Measurements from ENCODE around the gene CRYGN. TPM values are rescaled to one million over a fixed set of nuclear protein-coding genes. Genes with fewer than 3 reads are reported as not detected.

CRYGN gene
- total and polyA plus RNA-seq, 2 of the 13 experiments (the other 11 are each of a cell fraction or from before 2014, with no cell fraction given) = 0.11 TPM; not detected in 1

- TF ChIP-seq ARID5B (CRISPR knock-in tag; IDR thresholded peaks at IDR 0.05) (peak; percentile 54; the same call in 1 of the 2 replicates), FOXA3 (CRISPR knock-in tag; IDR thresholded peaks at IDR 0.05) (peak; percentile 84)
Measured at GRCh38 chr7:151415375-151416105, 24.4 kb downstream of the CRYGN start (continued).

- Histone ChIP-seq H2AFZ (ENCODE audit: low read length) (no peak overlapping the region), H3K27ac (ENCODE audit: extremely low read length, insufficient read depth, low read length) (no peak overlapping the region), H3K79me2 (ENCODE audit: insufficient read depth, low read length) (no peaks in the 10 kb centered on the region), H3K4me1 (ENCODE audit: insufficient read depth, low read length) (peaks cover 46% of the 10 kb centered on the region), H3K4me3 (replicated peaks in 1 of 3; ENCODE audit: insufficient read depth in 1 of 3, low read depth in 2 of 3, low read length in 3 of 3) (no peak overlapping the region), H3K36me3 (replicated peaks in 1 of 2; ENCODE audit: control insufficient read depth in 1 of 2, insufficient read depth in 2 of 2, low read length in 2 of 2) (no peaks in the 10 kb centered on the region), H3K27me3 (ENCODE audit: control insufficient read depth in 1 of 2, insufficient read depth in 2 of 2, low read length in 2 of 2) (peaks cover 2 to 54% of the 10 kb centered on the region in 2 experiments), H3K4me2 (ENCODE audit: low read depth, low read length) (no peak overlapping the region), H3K9ac (ENCODE audit: insufficient read depth, low read depth, low read length) (no peak overlapping the region), H4K20me1 (ENCODE audit: insufficient read depth, low read length) (no peaks in the 10 kb centered on the region), H3K9me3 (ENCODE audit: low read length) (no peaks in the 10 kb centered on the region)
- POLR2A ChIA-PET = no interaction called here
- FAIRE-seq (no peak), DNase-seq (ENCODE audit: low spot score) (no peak), ATAC-seq (no peak)
- no TSS peak for BruUV-seq (replicated peaks)
- CTCF ChIA-PET (ENCODE audit: low intra/inter-chr PET ratio, low total read pairs) = no interaction called here
- 21% methylated on average over 4 of the region's 4 CpGs for WGBS (ENCODE audit: low lambda C conversion rate)
- in situ Hi-C loops (cut with HindIII; ENCODE audit: extremely low pct_ligation_motif_present, low pct_unique_long_range_greater_than_20kb) = no loop called here
- intact Hi-C loops (cut with micrococcal nuclease; ENCODE audit: unreplicated experiment) = no loop called here
- TF ChIP-seq KDM5B (CRISPR knock-in tag; IDR thresholded peaks at IDR 0.05; ENCODE audit: borderline replicate concordance) = no peak
- no peak for TF ChIP-seq EP300 (IDR thresholded peaks at IDR 0.05; ENCODE audit: low read depth in 2 of 2, low read length in 2 of 2)
- TF ChIP-seq EP300 (CRISPR knock-in tag; IDR thresholded peaks at IDR 0.05; ENCODE audit: borderline replicate concordance) = no peak
- no peak for TF ChIP-seq ZNF737 (CRISPR knock-in tag; IDR thresholded peaks at IDR 0.05; ENCODE audit: borderline replicate concordance)
- no peak for TF ChIP-seq AHDC1 (CRISPR knock-in tag; IDR thresholded peaks at IDR 0.05; ENCODE audit: borderline replicate concordance)
- no peak for TF ChIP-seq NR3C1 (CRISPR knock-in tag; IDR thresholded peaks at IDR 0.05)
- TF ChIP-seq ZNF354B (CRISPR knock-in tag; IDR thresholded peaks at IDR 0.05) = no peak
- TF ChIP-seq ARID3A (IDR thresholded peaks at IDR 0.05; ENCODE audit: low read depth, low read length) = no peak
- no peak for TF ChIP-seq ARNTL (CRISPR knock-in tag; IDR thresholded peaks at IDR 0.05)
Measured at GRCh38 chr7:151413241-151413640, 26.7 kb downstream of the CRYGN start.
